MM.1S (cell line): ENCODE results near the gene APBA1.

Experiments
- DNase-seq: peaks from one replicate; pipeline ENCODE4 v3.0.0-alpha.2; 2015
- H2AFZ ChIP-seq: fragments of 300-600 bp; sonication (generic); 2 replicates; pipeline ENCODE4 v1.6.0; 2016; ENCODE audit warnings: antibody characterized with exemption, low read length
- H3F3A ChIP-seq: fragments of 300-600 bp; sonication (generic); 2 replicates; pipeline ENCODE4 v1.6.1; 2016; ENCODE audit warnings: mild to moderate bottlenecking, antibody characterized with exemption, low read length, moderate library complexity, mixed read lengths; ENCODE audit not compliant: insufficient read depth
- H3K27ac ChIP-seq: fragments of 300-600 bp; sonication (generic); 2 replicates; pipeline ENCODE4 v1.5.1; 2016; ENCODE audit warnings: mild to moderate bottlenecking, low read length
- H3K27me3 ChIP-seq: fragments of 300-600 bp; sonication (generic); replicated peaks from 2 replicates; pipeline ENCODE4 v1.6.0; 2016; ENCODE audit warnings: low read length; ENCODE audit not compliant: insufficient read depth
- H3K36me3 ChIP-seq: fragments of 300-600 bp; sonication (generic); replicated peaks from 2 replicates; pipeline ENCODE4 v1.6.1; 2016; ENCODE audit warnings: mild to moderate bottlenecking, low read length, mixed read lengths; ENCODE audit not compliant: insufficient read depth
- H3K4me1 ChIP-seq: fragments of 300-600 bp; sonication (generic); 2 replicates; pipeline ENCODE4 v1.6.1; 2016; ENCODE audit warnings: low read length, mixed read lengths
- H3K4me2 ChIP-seq: fragments of 300-600 bp; sonication (generic); 2 replicates; pipeline ENCODE4 v1.6.0; 2016; ENCODE audit warnings: low read depth, low read length
- H3K4me3 ChIP-seq: fragments of 300-600 bp; sonication (generic); 2 replicates; pipeline ENCODE4 v1.5.1; 2016; ENCODE audit warnings: low read length, mixed read lengths
- H3K79me2 ChIP-seq: fragments of 300-600 bp; sonication (generic); 2 replicates; pipeline ENCODE4 v1.6.1; 2016; ENCODE audit warnings: mixed run types, low read length, mixed read lengths
- H3K9ac ChIP-seq: fragments of 300-600 bp; sonication (generic); 2 replicates; pipeline ENCODE4 v1.6.1; 2016; ENCODE audit warnings: low read length, mixed read lengths
- H3K9me2 ChIP-seq: fragments of 300-600 bp; sonication (generic); replicated peaks from 2 replicates; pipeline ENCODE4 v1.6.1; 2016; ENCODE audit warnings: mild to moderate bottlenecking, low read length, mixed read lengths; ENCODE audit not compliant: insufficient read depth
- H3K9me3 ChIP-seq: fragments of 300-600 bp; sonication (generic); replicated peaks from 2 replicates; pipeline ENCODE4 v1.6.1; 2016; ENCODE audit warnings: mild to moderate bottlenecking, low read length, mixed read lengths; ENCODE audit not compliant: insufficient read depth
- H4K20me1 ChIP-seq: fragments of 300-600 bp; sonication (generic); 2 replicates; pipeline ENCODE4 v1.6.1; 2016; ENCODE audit warnings: mild to moderate bottlenecking, low read length, moderate library complexity, mixed read lengths; ENCODE audit not compliant: insufficient read depth
- CTCF ChIP-seq: fragments of 300-600 bp; sonication (generic); IDR thresholded peaks from 2 replicates; pipeline ENCODE4 v1.5.1; 2016; ENCODE audit warnings: antibody characterized with exemption, low read length, mixed read lengths
- EZH2 ChIP-seq: fragments of 300-600 bp; sonication (generic); optimal IDR thresholded peaks from 2 replicates; pipeline ENCODE3; 2017; ENCODE audit warnings: low read depth, mild to moderate bottlenecking, antibody characterized with exemption, low read length, mixed read lengths
- EZH2phosphoT487 ChIP-seq: fragments of 300-600 bp; sonication (generic); IDR thresholded peaks from 2 replicates; pipeline ENCODE4 v1.6.1; 2018; ENCODE audit warnings: antibody characterized with exemption, low read length

Gene APBA1

GRCh38 chr9:69572611-69573010 lies 99.6 kb downstream of the APBA1 start:
- DNase-seq, result no peak
- Histone ChIP-seq H3K4me3 (no peak overlapping the region), H3K9ac (no peak overlapping the region), H3F3A (no peaks in the 10 kb centered on the region), H3K4me2 (no peak overlapping the region), H2AFZ (no peak overlapping the region), H3K27ac (no peak overlapping the region), H3K27me3 (no peaks in the 10 kb centered on the region), H3K36me3 (no peaks in the 10 kb centered on the region), H3K4me1 (peaks cover 11% of the 10 kb centered on the region; the same call in 1 of the 2 replicates), H3K9me3 (no peaks in the 10 kb centered on the region), H3K79me2 (no peaks in the 10 kb centered on the region), H4K20me1 (no peaks in the 10 kb centered on the region), H3K9me2 (no peaks in the 10 kb centered on the region)
- TF ChIP-seq EZH2, result no peak
- no peak for TF ChIP-seq CTCF
- TF ChIP-seq EZH2phosphoT487, result no peak

- H3K4me1 ChIP-seq, result peaks cover 9% of the 10 kb centered on the region; the same call in 1 of the 2 replicates
- H2AFZ ChIP-seq, result no peak overlapping the region
- H3K9me3 ChIP-seq, result no peaks in the 10 kb centered on the region
- H3K9ac ChIP-seq, result no peak overlapping the region
- no peaks in the 10 kb centered on the region for H3K9me2 ChIP-seq
- H4K20me1 ChIP-seq, result no peaks in the 10 kb centered on the region
- no peaks in the 10 kb centered on the region for H3K36me3 ChIP-seq
- H3F3A ChIP-seq, result no peaks in the 10 kb centered on the region
- no peak overlapping the region for H3K4me2 ChIP-seq
- no peak overlapping the region for H3K27ac ChIP-seq
- no peaks in the 10 kb centered on the region for H3K27me3 ChIP-seq
- TF ChIP-seq EZH2 (no peak), CTCF (no peak), EZH2phosphoT487 (no peak)
- no peaks in the 10 kb centered on the region for H3K79me2 ChIP-seq
- DNase-seq, result no peak
- no peak overlapping the region for H3K4me3 ChIP-seq
Measured at GRCh38 chr9:69571032-69571431, 101.1 kb downstream of the APBA1 start.

- Histone ChIP-seq H3K4me2 (no peak overlapping the region), H4K20me1 (no peaks in the 10 kb centered on the region), H3K36me3 (no peaks in the 10 kb centered on the region), H3K9ac (no peak overlapping the region), H3K9me2 (no peaks in the 10 kb centered on the region), H3K79me2 (no peaks in the 10 kb centered on the region), H2AFZ (no peak overlapping the region), H3K27ac (no peak overlapping the region), H3K4me1 (peaks cover 9% of the 10 kb centered on the region; the same call in 1 of the 2 replicates), H3K4me3 (no peak overlapping the region), H3F3A (no peaks in the 10 kb centered on the region), H3K9me3 (no peaks in the 10 kb centered on the region), H3K27me3 (no peaks in the 10 kb centered on the region)
- TF ChIP-seq CTCF (no peak), EZH2phosphoT487 (no peak), EZH2 (no peak)
- DNase-seq, result no peak
Measured at GRCh38 chr9:69569738-69570451, 102.3 kb downstream of the APBA1 start.
